ENCODE data around the gene KCNJ12. TPM values are rescaled to one million over a fixed set of nuclear protein-coding genes. Genes with fewer than 3 reads are reported as not detected.

The KCNJ12 gene
- total RNA-seq, 1 donor = 1.7 TPM

DNA sequence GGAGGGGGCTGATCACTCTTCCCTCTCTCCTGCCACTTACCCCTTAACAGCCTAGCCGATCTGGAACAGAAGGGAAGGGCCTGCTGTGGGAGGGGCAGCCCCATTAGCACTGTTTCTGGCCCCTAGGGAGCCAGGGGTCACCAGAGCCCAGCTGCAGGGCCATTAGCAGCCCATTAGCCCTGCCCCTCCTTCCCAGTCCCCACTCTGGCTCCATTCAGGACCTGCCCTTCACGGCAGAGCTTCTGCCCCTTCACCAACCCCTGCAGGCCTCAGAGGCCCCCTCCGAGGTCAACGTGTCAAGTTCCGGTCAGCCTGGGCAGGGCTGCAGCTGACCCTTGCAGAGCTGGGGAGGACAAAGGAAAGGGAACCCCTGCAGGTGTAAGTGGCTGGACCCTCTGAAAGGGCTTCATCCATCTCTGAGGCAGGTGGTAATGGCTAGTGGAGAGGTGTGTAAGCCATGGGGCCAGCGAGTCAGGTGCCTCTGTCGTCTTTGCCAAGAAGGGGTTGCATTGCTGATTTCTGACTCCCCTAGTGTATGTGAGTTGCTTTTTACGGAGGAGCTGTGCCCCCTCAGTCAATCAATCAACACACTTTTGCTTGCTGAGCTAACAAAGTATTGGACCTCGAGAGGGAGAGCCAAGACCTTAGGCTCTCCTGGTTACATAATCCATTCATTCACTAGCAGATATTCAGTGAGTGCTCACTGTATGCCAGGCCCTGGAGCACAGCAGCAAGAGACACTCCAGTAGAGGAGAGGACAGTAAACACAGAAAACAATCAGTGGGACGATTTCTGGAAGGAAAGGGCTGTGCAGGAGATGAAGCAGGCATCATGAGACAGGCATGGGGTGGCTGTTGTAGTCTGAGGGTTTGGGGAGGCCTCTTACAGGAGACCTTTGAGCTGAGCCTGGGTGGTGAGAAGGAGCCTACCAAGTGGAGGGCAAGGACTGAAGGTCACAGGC, 18.2 kb upstream of the KCNJ12 start:
- H3K4me3 ChIP-seq (ENCODE audit: low read depth, low read length) = no peak overlapping the region
- TF ChIP-seq, protein P1, sequence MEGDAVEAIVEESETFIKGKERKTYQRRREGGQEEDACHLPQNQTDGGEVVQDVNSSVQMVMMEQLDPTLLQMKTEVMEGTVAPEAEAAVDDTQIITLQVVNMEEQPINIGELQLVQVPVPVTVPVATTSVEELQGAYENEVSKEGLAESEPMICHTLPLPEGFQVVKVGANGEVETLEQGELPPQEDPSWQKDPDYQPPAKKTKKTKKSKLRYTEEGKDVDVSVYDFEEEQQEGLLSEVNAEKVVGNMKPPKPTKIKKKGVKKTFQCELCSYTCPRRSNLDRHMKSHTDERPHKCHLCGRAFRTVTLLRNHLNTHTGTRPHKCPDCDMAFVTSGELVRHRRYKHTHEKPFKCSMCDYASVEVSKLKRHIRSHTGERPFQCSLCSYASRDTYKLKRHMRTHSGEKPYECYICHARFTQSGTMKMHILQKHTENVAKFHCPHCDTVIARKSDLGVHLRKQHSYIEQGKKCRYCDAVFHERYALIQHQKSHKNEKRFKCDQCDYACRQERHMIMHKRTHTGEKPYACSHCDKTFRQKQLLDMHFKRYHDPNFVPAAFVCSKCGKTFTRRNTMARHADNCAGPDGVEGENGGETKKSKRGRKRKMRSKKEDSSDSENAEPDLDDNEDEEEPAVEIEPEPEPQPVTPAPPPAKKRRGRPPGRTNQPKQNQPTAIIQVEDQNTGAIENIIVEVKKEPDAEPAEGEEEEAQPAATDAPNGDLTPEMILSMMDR (IDR thresholded peaks at IDR 0.05; ENCODE audit: insufficient read depth, low read length) = no peak
- no peak for DNase-seq (ENCODE audit: low read depth)

DNA sequence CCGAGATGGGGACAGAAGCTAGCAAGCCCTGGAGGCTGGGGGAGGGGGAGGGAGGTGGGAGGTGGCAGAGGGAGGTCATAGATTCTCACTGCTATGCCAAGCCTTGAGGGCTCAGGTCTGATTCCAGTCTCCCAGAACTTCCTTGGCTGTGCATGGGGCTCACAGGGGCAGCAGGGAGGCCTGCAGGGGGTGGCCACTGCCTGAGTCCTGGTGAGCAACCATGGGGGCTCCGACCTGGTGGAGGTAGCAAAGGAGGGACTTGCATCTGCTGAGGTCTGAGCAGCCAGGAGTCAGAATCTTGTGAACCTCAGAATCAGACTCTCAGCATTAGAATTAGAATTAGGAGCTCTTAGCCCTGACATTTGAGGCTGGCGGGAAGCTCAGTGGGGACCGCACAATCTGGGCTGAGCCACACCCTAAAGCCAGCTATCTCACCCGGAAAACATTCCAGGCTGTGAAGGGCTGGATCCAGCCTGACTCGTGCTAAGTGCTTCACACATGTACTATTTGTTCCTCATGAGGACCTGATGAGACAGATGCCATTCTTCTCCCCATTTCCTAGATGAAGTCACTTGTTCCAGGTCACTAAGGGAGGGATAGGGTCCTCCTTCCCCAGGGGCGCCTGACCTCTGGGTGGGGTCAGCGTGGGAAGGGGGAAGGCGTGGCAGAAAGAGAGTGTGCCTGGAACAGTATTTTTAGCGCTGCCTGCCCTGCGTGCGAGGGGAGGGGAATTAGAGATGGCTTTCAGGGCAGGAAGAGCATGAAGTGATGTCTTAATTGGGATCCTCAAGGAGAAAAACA, 17.3 kb upstream of the KCNJ12 start:
- peak; percentile 51 for DNase-seq (ENCODE audit: low read depth)
- no peak overlapping the region for H3K4me3 ChIP-seq (ENCODE audit: low read depth, low read length)
- TF ChIP-seq, protein P1 (IDR thresholded peaks at IDR 0.05; ENCODE audit: insufficient read depth, low read length) = no peak

- DNase-seq (ENCODE audit: low read depth) = no peak
- TF ChIP-seq, protein P1 (IDR thresholded peaks at IDR 0.05; ENCODE audit: insufficient read depth, low read length) = no peak
Measured at GRCh38 chr17:21359483-21359840, 16.7 kb upstream of the KCNJ12 start.

DNA sequence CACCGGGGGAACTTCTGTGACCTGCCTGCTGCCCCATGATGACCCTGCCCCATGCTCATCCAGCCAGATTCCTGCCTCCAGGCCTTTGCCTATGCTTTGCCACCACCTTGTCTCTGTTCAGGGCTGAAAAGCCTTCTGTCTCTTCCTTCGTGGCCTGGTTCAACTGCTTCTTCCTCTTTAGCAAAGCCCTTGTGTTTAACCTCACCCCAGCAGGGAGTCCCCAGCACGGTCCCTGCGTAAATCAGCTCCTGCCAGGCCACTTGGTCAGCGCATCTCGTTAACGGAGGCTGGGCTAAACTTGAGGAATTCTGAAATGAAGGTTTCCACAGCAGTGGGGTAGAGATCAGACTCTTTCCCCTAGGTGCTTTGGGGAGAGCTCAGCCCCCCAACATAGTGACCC, 16.1 kb upstream of the KCNJ12 start:
- TF ChIP-seq, protein P1 (IDR thresholded peaks at IDR 0.05; ENCODE audit: insufficient read depth, low read length) = no peak
- no peak overlapping the region for H3K4me3 ChIP-seq (ENCODE audit: low read depth, low read length)
- DNase-seq (ENCODE audit: low read depth) = no peak

More at GRCh38 chr17:21359483-21359840, 16.7 kb upstream of the KCNJ12 start:
- H3K4me3 ChIP-seq (ENCODE audit: low read depth, low read length) = no peak overlapping the region

GRCh38 chr17:21361020-21361809, 14.9 kb upstream of the KCNJ12 start:
- no peak for DNase-seq (ENCODE audit: low read depth)
- TF ChIP-seq, protein P1 (IDR thresholded peaks at IDR 0.05; ENCODE audit: insufficient read depth, low read length) = no peak

GRCh38 chr17:21362331-21362931, 13.7 kb upstream of the KCNJ12 start:
- TF ChIP-seq, protein P1 (IDR thresholded peaks at IDR 0.05; ENCODE audit: insufficient read depth, low read length) = no peak
- DNase-seq (ENCODE audit: low read depth) = no peak
- H3K4me3 ChIP-seq (ENCODE audit: low read depth, low read length) = no peak overlapping the region

More at GRCh38 chr17:21361020-21361809, 14.9 kb upstream of the KCNJ12 start:
- H3K4me3 ChIP-seq (ENCODE audit: low read depth, low read length) = no peak overlapping the region

Data from fibroblast of the aortic adventitia (primary cell).